Measurements from ENCODE around the gene HMGCLL1. TPM values are rescaled to one million over a fixed set of nuclear protein-coding genes. Genes with fewer than 3 reads are reported as not detected.

HMGCLL1 gene
- 2.2 TPM for total RNA-seq
- long read RNA-seq, partial matches to known transcripts = 1 of 3 reads
- long read RNA-seq, other reads (novel, unspliced or antisense) = 0 of 3 reads

GRCh38 chr6:55578537-55579363, at the start of gene HMGCLL1:
Gene HMGCLL1, minus strand, starts transcription at chr6:55579192. Its CDS starts 137 bp downstream, at chr6:55579055.
- peak; percentile 75 for DNase-seq (ENCODE audit: missing footprints)
- ATAC-seq = peak; percentile 92
- intact Hi-C loops (cut with DNase I) = no loop called here

DNA sequence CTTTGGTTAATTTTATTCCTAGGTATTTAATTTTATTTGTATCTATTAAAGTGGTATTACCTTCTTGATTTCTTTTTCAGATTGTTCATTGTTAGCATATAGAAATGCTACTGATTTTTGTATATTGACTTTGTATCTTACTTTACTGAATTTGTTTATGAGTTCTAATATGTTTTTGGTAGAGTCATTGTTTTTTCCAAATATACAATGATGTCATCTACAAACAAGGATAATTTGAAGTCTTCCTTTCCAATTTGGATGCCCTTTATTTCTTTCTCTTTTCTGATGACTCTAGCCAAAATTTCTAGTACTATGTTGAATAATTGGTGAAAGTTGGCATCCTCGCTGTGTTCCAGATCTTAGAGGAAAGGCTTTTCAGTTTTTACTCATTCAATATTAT, 43.0 kb upstream of the HMGCLL1 start:
- no peak for ATAC-seq
- intact Hi-C loops (cut with DNase I) = no loop called here
- DNase-seq (ENCODE audit: missing footprints) = no peak

DNA sequence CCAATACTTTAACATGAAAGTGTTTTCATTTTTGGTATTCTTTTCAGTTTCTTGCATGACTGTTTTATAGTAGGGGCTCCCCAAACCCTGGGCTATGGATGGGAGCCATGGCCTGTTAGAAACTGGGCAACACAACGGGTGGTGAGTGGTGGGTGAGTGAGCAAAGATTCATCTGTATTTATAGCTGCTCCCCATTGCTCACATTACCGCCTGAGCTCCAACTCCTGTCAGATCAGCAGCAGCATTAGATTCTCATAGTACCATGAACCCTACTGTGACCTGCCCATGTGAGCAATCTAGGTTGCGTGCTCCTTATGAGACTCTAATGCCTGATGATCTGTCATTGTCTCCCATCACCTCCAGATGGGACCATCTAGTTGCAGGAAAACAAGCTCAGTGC, 42.3 kb upstream of the HMGCLL1 start:
- no peak for ATAC-seq
- no peak for DNase-seq (ENCODE audit: missing footprints)
- intact Hi-C loops (cut with DNase I) = no loop called here

GRCh38 chr6:55617272-55617671, 38.3 kb upstream of the HMGCLL1 start:
- no peak for DNase-seq (ENCODE audit: missing footprints)
- ATAC-seq = no peak
- intact Hi-C loops (cut with DNase I) = loop anchor here (5.0 to 10.0 kb wide), 2 partner anchors 270 to 338 kb away; no protein-coding TSS in a partner anchor

DNA sequence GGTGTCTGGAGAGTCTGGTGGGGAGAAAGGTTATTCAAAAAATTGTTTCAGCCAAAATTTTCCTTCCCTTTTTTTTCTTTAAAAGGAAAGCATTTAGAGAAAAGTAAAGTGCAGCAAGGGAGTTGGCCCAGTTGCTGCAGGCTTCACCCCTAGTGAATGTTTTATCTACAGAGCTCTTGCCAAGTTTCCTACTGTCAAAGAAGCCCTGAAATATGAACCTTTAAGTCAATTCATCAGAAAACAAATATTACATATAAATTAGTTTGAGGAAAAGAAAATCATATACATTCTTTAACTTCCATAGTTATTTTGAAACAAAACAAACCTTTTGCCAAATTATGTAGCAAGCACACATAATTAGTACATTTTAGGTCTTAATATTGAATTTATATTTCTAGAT, 25.0 kb upstream of the HMGCLL1 start:
- no peak for ATAC-seq
- intact Hi-C loops (cut with DNase I) = no loop called here
- no peak for DNase-seq (ENCODE audit: missing footprints)

DNA sequence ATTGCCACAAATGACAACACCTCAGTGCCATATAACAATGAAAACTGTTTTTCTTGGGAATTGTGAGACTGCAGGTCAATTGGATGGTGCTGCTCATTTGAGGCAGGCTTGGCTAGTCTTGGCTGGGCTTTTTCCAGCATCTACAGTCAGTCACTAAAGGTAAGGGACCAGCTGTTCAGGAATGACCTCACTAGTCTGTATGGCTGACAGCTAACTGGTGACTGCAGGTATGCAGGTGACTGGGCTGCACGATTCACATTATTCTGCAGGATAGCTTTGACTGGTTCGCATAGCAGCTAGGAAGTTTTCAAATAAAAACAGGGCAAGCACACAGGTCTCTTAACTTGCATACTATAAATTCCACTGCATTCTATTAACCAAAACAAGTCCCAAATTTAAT, 22.1 kb upstream of the HMGCLL1 start:
- intact Hi-C loops (cut with DNase I) = no loop called here
- no peak for DNase-seq (ENCODE audit: missing footprints)
- no peak for ATAC-seq

- ATAC-seq = no peak
- intact Hi-C loops (cut with DNase I) = no loop called here
- no peak for DNase-seq (ENCODE audit: missing footprints)
These were observed 15.4 kb upstream of the HMGCLL1 start for GRCh38 chr6:55594442-55594841.

DNA sequence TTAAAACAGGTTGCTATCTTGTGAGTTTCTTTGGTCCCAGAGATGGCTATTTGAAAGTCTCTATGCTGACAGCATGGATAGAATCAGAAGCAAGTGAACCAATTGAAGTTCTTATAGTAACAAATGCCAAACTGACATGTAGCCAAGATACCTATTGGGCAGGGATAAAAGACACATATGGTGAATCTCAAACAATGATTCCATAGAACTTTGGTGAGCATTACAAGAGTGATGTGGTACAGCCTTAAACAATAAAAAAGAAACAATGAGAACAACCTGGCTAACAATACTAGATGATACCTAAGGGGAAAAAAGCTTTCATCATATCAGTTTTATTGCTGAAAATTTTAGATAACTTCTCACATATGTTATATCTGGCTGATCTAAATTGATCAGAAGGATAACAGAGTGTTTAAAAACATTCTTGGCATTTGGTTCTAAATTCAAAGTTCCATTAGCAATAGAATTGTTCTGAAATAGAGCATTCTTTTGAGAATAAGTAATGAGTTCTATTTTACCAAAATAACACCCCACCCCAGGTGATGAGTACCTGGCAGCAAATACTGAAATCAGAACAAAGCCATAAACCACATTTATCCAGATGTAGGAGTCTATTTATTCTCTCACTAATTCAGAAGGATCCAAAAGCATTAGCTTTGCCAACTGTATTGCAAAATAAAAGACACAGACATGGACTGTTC, 5.8 kb upstream of the HMGCLL1 start:
- ATAC-seq (no peak), DNase-seq (ENCODE audit: missing footprints) (no peak)
- intact Hi-C loops (cut with DNase I) = no loop called here

DNA sequence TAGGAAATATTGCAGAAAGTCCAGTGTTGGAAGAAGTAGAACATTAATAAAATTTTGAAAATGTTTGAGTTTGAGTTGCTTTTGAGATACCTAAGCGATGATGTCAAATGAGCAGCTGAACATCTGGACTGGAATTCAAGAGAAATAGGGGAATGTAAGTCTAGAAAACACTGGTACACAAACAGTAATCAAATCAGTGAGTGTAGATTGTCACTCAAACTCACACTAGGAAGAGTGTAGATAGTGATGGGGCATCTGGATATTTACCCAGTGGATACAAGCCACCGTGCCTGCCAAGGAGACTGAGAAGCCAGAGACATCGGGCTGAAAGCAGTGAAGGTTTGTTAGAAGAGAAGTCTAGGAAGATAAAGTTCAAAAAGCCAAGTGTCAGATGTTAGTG, 2.2 kb downstream of the HMGCLL1 start:
- ATAC-seq (no peak), DNase-seq (ENCODE audit: missing footprints) (no peak)
- intact Hi-C loops (cut with DNase I) = no loop called here

- no peak for ATAC-seq
- intact Hi-C loops (cut with DNase I) = no loop called here
These were observed 4.4 kb downstream of the HMGCLL1 start for GRCh38 chr6:55574556-55574955.

DNA sequence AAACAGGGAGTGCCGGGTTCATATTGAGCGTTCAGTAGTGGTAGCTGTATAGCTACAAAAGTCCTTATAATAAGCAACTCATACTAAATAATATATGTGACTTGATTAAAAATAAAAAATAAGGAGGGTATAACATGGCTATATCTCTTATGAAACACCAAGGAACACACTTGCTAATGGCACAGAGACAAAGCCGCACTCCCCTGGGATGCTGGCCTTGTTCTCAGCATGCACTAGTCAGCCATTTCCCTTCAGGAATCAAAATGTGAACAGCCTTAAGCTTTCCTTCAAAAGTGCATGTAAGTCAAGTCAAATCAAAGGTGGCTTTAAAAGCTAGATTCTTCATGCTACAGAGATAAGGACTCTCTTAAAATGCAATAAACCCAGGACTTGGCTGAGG, 9.4 kb downstream of the HMGCLL1 start:
- ATAC-seq (peak; percentile 32), DNase-seq (ENCODE audit: missing footprints) (peak; percentile 66)
- intact Hi-C loops (cut with DNase I) = no loop called here

More at GRCh38 chr6:55574556-55574955, 4.4 kb downstream of the HMGCLL1 start:
- no peak for DNase-seq (ENCODE audit: missing footprints)

GRCh38 chr6:55568808-55569439, 10.1 kb downstream of the HMGCLL1 start:
- intact Hi-C loops (cut with DNase I) = no loop called here
- ATAC-seq (peak; percentile 97), DNase-seq (ENCODE audit: missing footprints) (no peak)

DNA sequence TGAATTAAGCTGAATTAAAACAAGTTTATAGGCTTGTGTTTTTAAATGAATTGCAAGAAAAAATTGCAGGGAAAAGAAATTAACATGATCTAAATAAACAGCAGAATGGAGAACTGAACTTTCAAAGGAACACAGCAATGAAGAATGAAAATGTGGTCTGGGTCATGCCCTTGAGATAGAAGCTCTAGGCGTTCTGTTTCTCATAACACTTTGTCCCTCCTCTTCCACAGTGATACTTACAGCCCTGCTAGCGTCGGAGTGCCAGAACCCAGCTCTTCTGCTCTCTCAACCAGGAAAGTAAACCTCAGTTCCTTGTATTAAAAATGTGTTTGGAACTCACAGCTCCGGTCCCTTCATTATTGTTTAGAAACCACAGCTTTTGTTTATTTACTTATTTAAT, 11.4 kb downstream of the HMGCLL1 start:
- DNase-seq (ENCODE audit: missing footprints) (no peak), ATAC-seq (peak; percentile 70)
- intact Hi-C loops (cut with DNase I) = no loop called here

GRCh38 chr6:55566036-55566710, 12.8 kb downstream of the HMGCLL1 start:
- ATAC-seq = no peak
- intact Hi-C loops (cut with DNase I) = no loop called here
- no peak for DNase-seq (ENCODE audit: missing footprints)

GRCh38 chr6:55562318-55562717, 16.7 kb downstream of the HMGCLL1 start:
- intact Hi-C loops (cut with DNase I) = no loop called here
- DNase-seq (ENCODE audit: missing footprints) = no peak

DNA sequence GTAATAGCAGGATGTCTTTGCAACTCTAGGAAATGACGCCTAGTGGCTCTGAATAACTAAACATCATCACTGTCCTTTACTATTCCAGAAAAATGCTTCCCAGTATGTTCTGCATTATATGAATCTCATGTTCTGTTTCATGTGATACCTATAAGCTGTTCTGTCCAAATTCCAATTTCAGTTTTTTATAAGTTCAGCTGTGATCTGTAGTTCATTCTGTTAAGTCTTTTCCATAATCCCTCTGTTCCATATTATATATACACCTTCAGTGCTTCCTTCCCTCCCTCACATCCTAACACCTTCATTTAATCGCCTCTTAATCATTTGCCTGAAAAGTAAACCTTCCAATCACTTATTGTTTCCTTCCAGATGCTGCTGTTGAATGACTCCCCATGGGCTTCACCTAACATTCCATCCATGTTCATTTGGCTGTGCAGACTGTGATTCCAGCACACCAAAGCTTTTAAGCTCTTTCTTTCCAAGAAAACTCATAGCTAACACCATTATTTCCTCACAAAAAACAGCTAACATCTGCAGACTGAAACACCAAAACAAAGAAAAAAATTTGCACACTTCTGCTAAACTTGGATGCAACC, 18.6 kb downstream of the HMGCLL1 start:
- DNase-seq (ENCODE audit: missing footprints) (no peak), ATAC-seq (no peak)
- intact Hi-C loops (cut with DNase I) = no loop called here

More at GRCh38 chr6:55562318-55562717, 16.7 kb downstream of the HMGCLL1 start:
- no peak for ATAC-seq

- DNase-seq (ENCODE audit: missing footprints) = no peak
- intact Hi-C loops (cut with DNase I) = no loop called here
- ATAC-seq = no peak
These were observed 21.8 kb downstream of the HMGCLL1 start for GRCh38 chr6:55557146-55557545.

GRCh38 chr6:55545791-55546190, 33.2 kb downstream of the HMGCLL1 start:
- intact Hi-C loops (cut with DNase I) = no loop called here

More at GRCh38 chr6:55545791-55546190, 33.2 kb downstream of the HMGCLL1 start:
- ATAC-seq (no peak), DNase-seq (ENCODE audit: missing footprints) (no peak)

Data from Right ventricle myocardium inferior (tissue), 1 donor.